Measurements from ENCODE around the gene FRY.

The FRY gene

GRCh38 chr13:32151240-32151639 lies 119.7 kb downstream of the FRY start:
- TF ChIP-seq CREB1 (IDR thresholded peaks at IDR 0.05; ENCODE audit: low read depth) (no peak), MAX (IDR thresholded peaks at IDR 0.05) (no peak), CEBPB (IDR thresholded peaks at IDR 0.05) (no peak), TAF1 (IDR thresholded peaks at IDR 0.05; ENCODE audit: low read depth) (no peak), EP300 (IDR thresholded peaks at IDR 0.05; ENCODE audit: borderline replicate concordance) (no peak), TCF12 (IDR thresholded peaks at IDR 0.05; ENCODE audit: low read depth) (no peak), FOXM1 (IDR thresholded peaks at IDR 0.05; ENCODE audit: borderline replicate concordance, low read depth) (no peak), YY1 (IDR thresholded peaks at IDR 0.05; ENCODE audit: low read depth) (no peak), NFIC (IDR thresholded peaks at IDR 0.05) (no peak), RAD21 (IDR thresholded peaks at IDR 0.05; ENCODE audit: low read depth) (no peak), USF1 (IDR thresholded peaks at IDR 0.05) (no peak), ZBTB7A (IDR thresholded peaks at IDR 0.05; ENCODE audit: low read depth) (no peak), REST (IDR thresholded peaks at IDR 0.05; ENCODE audit: low read depth) (no peak), EGR1 (IDR thresholded peaks at IDR 0.05) (no peak), TEAD4 (IDR thresholded peaks at IDR 0.05) (no peak)

- no peak for TF ChIP-seq FOXM1 (IDR thresholded peaks at IDR 0.05; ENCODE audit: borderline replicate concordance, low read depth)
- TF ChIP-seq MAX (IDR thresholded peaks at IDR 0.05), result no peak
These were observed 121.5 kb downstream of the FRY start for GRCh38 chr13:32153056-32153455.

- TF ChIP-seq TAF1 (IDR thresholded peaks at IDR 0.05; ENCODE audit: low read depth) (no peak), EGR1 (IDR thresholded peaks at IDR 0.05) (no peak), MAX (IDR thresholded peaks at IDR 0.05) (no peak), EP300 (IDR thresholded peaks at IDR 0.05; ENCODE audit: borderline replicate concordance) (no peak), TEAD4 (IDR thresholded peaks at IDR 0.05) (no peak), REST (IDR thresholded peaks at IDR 0.05; ENCODE audit: low read depth) (no peak), USF1 (IDR thresholded peaks at IDR 0.05) (no peak), RAD21 (IDR thresholded peaks at IDR 0.05; ENCODE audit: low read depth) (no peak), CREB1 (IDR thresholded peaks at IDR 0.05; ENCODE audit: low read depth) (no peak), NFIC (IDR thresholded peaks at IDR 0.05) (no peak), CEBPB (IDR thresholded peaks at IDR 0.05) (no peak), ZBTB7A (IDR thresholded peaks at IDR 0.05; ENCODE audit: low read depth) (no peak), FOXM1 (IDR thresholded peaks at IDR 0.05; ENCODE audit: borderline replicate concordance, low read depth) (no peak), YY1 (IDR thresholded peaks at IDR 0.05; ENCODE audit: low read depth) (no peak), TCF12 (IDR thresholded peaks at IDR 0.05; ENCODE audit: low read depth) (no peak)
These were observed 127.7 kb downstream of the FRY start for GRCh38 chr13:32159137-32159869.

GRCh38 chr13:32162395-32163005 lies 130.9 kb downstream of the FRY start:
- no peak for TF ChIP-seq EP300 (IDR thresholded peaks at IDR 0.05; ENCODE audit: borderline replicate concordance)
- no peak for TF ChIP-seq USF1 (IDR thresholded peaks at IDR 0.05)
- TF ChIP-seq TCF12 (IDR thresholded peaks at IDR 0.05; ENCODE audit: low read depth), result no peak
- TF ChIP-seq CREB1 (IDR thresholded peaks at IDR 0.05; ENCODE audit: low read depth), result no peak
- no peak for TF ChIP-seq EGR1 (IDR thresholded peaks at IDR 0.05)
- no peak for TF ChIP-seq REST (IDR thresholded peaks at IDR 0.05; ENCODE audit: low read depth)
- no peak for TF ChIP-seq TEAD4 (IDR thresholded peaks at IDR 0.05)
- TF ChIP-seq NFIC (IDR thresholded peaks at IDR 0.05), result no peak
- TF ChIP-seq ZBTB7A (IDR thresholded peaks at IDR 0.05; ENCODE audit: low read depth), result no peak
- no peak for TF ChIP-seq MAX (IDR thresholded peaks at IDR 0.05)
- TF ChIP-seq FOXM1 (IDR thresholded peaks at IDR 0.05; ENCODE audit: borderline replicate concordance, low read depth), result no peak
- TF ChIP-seq RAD21 (IDR thresholded peaks at IDR 0.05; ENCODE audit: low read depth), result no peak
- no peak for TF ChIP-seq TAF1 (IDR thresholded peaks at IDR 0.05; ENCODE audit: low read depth)
- TF ChIP-seq YY1 (IDR thresholded peaks at IDR 0.05; ENCODE audit: low read depth), result no peak
- TF ChIP-seq CEBPB (IDR thresholded peaks at IDR 0.05), result no peak
